ENCODE results near the gene DCHS2.

The DCHS2 gene

GRCh38 chr4:154254999-154255398 lies 236.6 kb downstream of the DCHS2 start:
- no peak for TF ChIP-seq CTCF (IDR thresholded peaks at IDR 0.05; ENCODE audit: insufficient read depth, low read length, missing control alignments)
- POLR2A ChIA-PET = no interaction called here
- DNase-seq (ENCODE audit: low read depth, low spot score) = no peak
- CTCF ChIA-PET = no interaction called here
- H3K4me3 ChIP-seq (ENCODE audit: low read depth, low read length) = no peak overlapping the region

- ChIA-PET CTCF (no interaction called here), POLR2A (no interaction called here)
- no peak overlapping the region for H3K4me3 ChIP-seq (ENCODE audit: low read depth, low read length)
- TF ChIP-seq CTCF (IDR thresholded peaks at IDR 0.05; ENCODE audit: insufficient read depth, low read length, missing control alignments) = no peak
- no peak for DNase-seq (ENCODE audit: low read depth, low spot score)
Measured at GRCh38 chr4:154234576-154234975, 257.0 kb downstream of the DCHS2 start.

GRCh38 chr4:154231806-154232478 lies 259.7 kb downstream of the DCHS2 start:
- no peak overlapping the region for H3K4me3 ChIP-seq (ENCODE audit: low read depth, low read length)
- POLR2A ChIA-PET = no interaction called here
- TF ChIP-seq CTCF (IDR thresholded peaks at IDR 0.05; ENCODE audit: insufficient read depth, low read length, missing control alignments) = no peak
- CTCF ChIA-PET = interaction anchor here (0.6 kb wide), 1 partner anchor 17 kb away, joined by 3 read pairs; no protein-coding TSS in a partner anchor
- DNase-seq (ENCODE audit: low read depth, low spot score) = no peak

- CTCF ChIA-PET = no interaction called here
- H3K4me3 ChIP-seq (ENCODE audit: low read depth, low read length) = no peak overlapping the region
- DNase-seq (ENCODE audit: low read depth, low spot score) = no peak
- TF ChIP-seq CTCF (IDR thresholded peaks at IDR 0.05; ENCODE audit: insufficient read depth, low read length, missing control alignments) = no peak
- POLR2A ChIA-PET = no interaction called here
Measured at GRCh38 chr4:154230723-154231122, 260.9 kb downstream of the DCHS2 start.

- ChIA-PET POLR2A (no interaction called here), CTCF (no interaction called here)
- no peak for DNase-seq (ENCODE audit: low read depth, low spot score)
- TF ChIP-seq CTCF (IDR thresholded peaks at IDR 0.05; ENCODE audit: insufficient read depth, low read length, missing control alignments) = no peak
- H3K4me3 ChIP-seq (ENCODE audit: low read depth, low read length) = no peak overlapping the region
Measured at GRCh38 chr4:154230091-154230490, 261.5 kb downstream of the DCHS2 start.

GRCh38 chr4:154222875-154223274 lies 268.7 kb downstream of the DCHS2 start:
- DNase-seq (ENCODE audit: low read depth, low spot score) = no peak
- no peak overlapping the region for H3K4me3 ChIP-seq (ENCODE audit: low read depth, low read length)
- POLR2A ChIA-PET = no interaction called here
- CTCF ChIA-PET = no interaction called here
- TF ChIP-seq CTCF (IDR thresholded peaks at IDR 0.05; ENCODE audit: insufficient read depth, low read length, missing control alignments) = no peak
